Right atrium auricular region (tissue), 2 donors: Measurements from ENCODE around the gene AFF4. TPM values are rescaled to one million over a fixed set of nuclear protein-coding genes. Genes with fewer than 3 reads are reported as not detected.
"Not testable (repeated sequence)": the region's sequence is repeated elsewhere in the genome, so short reads cannot be mapped to it uniquely, and the experiment has no call there.

Experiments used
- DNase-seq: peaks from one replicate; pipeline ENCODE4 v3.0.0-alpha.2; 2019; ENCODE audit warnings: low spot score
- H3K27ac ChIP-seq, 2 donors: fragments of 200-600 bp; sonication (generic); 1 replicate in 1 of 2; 2 replicates in 1 of 2; pipeline ENCODE4 v1.5.1; 2016 to 2019
- H3K27me3 ChIP-seq, 2 donors: fragments of 200-600 bp; sonication (generic); one replicate each; pipeline versions ENCODE4 v1.5.1 to v1.6.0; 2017 to 2019
- H3K36me3 ChIP-seq: fragments of 200-600 bp; sonication (generic); one replicate; pipeline ENCODE4 v1.5.1; 2016
- H3K4me1 ChIP-seq, 2 donors: fragments of 200-600 bp; sonication (generic); one replicate each; pipeline versions ENCODE4 v1.5.1 to v1.6.0; 2017 to 2019
- H3K4me3 ChIP-seq, 2 donors: fragments of 200-600 bp; sonication (generic); 1 replicate in 1 of 2; 2 replicates in 1 of 2; pipeline ENCODE4 v1.5.1; 2017 to 2019; ENCODE audit warnings: mild to moderate bottlenecking in 1 of 2, moderate library complexity in 1 of 2
- H3K9me3 ChIP-seq, 2 donors: fragments of 200-600 bp; sonication (generic); one replicate each; pipeline ENCODE4 v1.5.1; 2019
- total RNA-seq, 2 donors: library from RNA; depleted of rRNA; stranded (reverse); fragments of >200 nt; gene quantifications; one replicate each; pipeline ENCODE4 v1.1.0, GENCODE V29; 2016
- TF ChIP-seq, protein P1 (sequence below), 2 donors: fragments of 200-600 bp; sonication (generic); IDR thresholded peaks; one replicate each; pipeline ENCODE4 v1.5.1; 2019; ENCODE audit warnings: antibody characterized with exemption in 2 of 2

Gene AFF4
- total RNA-seq, 2 donors from 2014 or later = 36.8 to 47.3 TPM

DNA sequence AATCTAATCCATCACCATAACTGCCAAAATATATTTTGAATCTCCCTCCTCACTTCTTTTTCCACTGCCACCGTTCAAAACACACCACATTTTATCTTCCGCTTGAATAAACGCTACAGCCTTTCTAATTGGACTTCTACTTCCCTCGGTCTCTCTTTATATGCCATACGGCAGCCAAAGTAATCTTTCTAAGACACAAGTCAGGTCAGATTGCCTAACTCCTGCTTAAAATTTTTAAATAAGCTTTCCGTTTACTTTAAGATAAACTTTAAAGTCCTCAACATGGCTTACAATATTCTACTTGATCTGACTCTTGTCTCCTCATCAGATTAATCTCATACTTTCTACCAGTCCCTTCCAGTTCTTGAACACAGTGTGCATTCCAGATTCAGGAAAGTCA lies 9.7 kb downstream of the AFF4 start:
- Histone ChIP-seq H3K27ac (peak overlapping the region in 1 of 2 donors; percentile 12), H3K4me3 (no peak overlapping the region)

DNA sequence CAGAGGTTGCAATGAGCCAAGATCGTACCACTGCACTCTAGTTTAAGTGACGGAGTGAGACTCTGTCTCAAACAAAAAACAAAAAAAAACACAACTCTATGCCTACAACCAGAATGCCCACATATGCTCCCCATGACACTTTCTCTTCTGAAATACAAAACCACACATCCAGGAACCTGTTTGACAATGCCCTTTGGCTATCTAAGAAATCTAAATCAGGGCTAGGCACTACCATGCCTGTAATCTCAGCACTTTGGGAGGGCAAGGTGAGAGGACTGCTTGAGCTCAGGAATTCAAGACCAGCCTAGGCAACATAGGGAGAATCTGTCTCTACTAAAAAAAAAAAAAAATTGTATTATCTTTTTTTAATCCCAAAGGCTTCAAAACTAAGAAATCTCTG lies 10.6 kb downstream of the AFF4 start:
- Histone ChIP-seq H3K4me1 (peaks cover 0 to 20% of the 10 kb centered on the region in 2 donors), H3K27ac (no peak overlapping the region), H3K27me3 (no peaks in the 10 kb centered on the region), H3K9me3 (no peaks in the 10 kb centered on the region), H3K36me3 (no peaks in the 10 kb centered on the region), H3K4me3 (no peak overlapping the region)
- DNase-seq = no peak
- TF ChIP-seq, protein P1, sequence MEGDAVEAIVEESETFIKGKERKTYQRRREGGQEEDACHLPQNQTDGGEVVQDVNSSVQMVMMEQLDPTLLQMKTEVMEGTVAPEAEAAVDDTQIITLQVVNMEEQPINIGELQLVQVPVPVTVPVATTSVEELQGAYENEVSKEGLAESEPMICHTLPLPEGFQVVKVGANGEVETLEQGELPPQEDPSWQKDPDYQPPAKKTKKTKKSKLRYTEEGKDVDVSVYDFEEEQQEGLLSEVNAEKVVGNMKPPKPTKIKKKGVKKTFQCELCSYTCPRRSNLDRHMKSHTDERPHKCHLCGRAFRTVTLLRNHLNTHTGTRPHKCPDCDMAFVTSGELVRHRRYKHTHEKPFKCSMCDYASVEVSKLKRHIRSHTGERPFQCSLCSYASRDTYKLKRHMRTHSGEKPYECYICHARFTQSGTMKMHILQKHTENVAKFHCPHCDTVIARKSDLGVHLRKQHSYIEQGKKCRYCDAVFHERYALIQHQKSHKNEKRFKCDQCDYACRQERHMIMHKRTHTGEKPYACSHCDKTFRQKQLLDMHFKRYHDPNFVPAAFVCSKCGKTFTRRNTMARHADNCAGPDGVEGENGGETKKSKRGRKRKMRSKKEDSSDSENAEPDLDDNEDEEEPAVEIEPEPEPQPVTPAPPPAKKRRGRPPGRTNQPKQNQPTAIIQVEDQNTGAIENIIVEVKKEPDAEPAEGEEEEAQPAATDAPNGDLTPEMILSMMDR (IDR thresholded peaks at IDR 0.05) = no peak

More for the DNA sequence above, 9.7 kb downstream of the AFF4 start:
- H3K9me3 ChIP-seq = no peaks in the 10 kb centered on the region
- TF ChIP-seq, protein P1 (IDR thresholded peaks at IDR 0.05) = no peak
- no peaks in the 10 kb centered on the region for H3K36me3 ChIP-seq
- no peaks in the 10 kb centered on the region for H3K27me3 ChIP-seq
- peaks cover 0 to 20% of the 10 kb centered on the region in 2 donors for H3K4me1 ChIP-seq
- no peak for DNase-seq

DNA sequence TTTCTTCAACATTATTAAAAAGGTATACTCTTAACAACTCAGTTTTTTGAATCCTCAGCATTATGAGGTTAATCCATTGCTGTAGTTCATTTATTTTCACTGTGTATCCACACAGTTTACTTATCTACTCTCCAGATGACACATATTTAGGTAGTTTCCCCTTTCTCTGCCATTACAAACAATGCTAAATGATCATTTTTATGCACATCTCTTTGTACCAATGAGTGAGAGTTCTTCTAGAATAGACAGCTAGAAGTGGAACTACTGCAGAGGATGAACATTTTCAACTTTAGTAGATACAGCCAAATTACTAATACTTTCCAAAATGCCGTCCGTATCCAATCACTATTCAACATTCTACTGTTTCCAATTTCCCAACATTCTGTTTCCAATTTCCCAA lies 11.5 kb downstream of the AFF4 start:
- H3K27me3 ChIP-seq = no peaks in the 10 kb centered on the region
- H3K4me3 ChIP-seq = no peak overlapping the region
- no peak overlapping the region for H3K27ac ChIP-seq
- no peaks in the 10 kb centered on the region for H3K9me3 ChIP-seq
- TF ChIP-seq, protein P1 (IDR thresholded peaks at IDR 0.05) = no peak
- no peak for DNase-seq
- no peaks in the 10 kb centered on the region for H3K36me3 ChIP-seq
- H3K4me1 ChIP-seq = peaks cover 0 to 24% of the 10 kb centered on the region in 2 donors

DNA sequence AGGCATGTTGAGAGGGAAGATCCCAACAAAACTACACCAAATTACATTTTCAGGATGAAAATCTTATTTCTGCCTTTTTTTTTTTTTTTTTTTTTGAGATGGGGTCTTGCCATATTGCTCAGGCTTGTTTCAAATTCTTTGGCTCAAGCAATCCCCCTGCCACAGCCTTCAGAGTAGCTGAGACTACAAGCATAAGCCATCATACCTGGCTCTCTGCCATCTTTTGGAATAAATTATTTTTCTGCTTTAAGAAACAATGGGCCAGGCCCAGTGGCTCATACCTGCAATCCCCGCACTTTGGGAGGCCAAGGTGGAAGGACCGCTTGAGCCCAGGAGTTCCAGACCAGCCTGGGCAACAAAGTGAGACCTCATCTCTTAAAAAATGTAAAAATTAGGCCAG lies 14.3 kb downstream of the AFF4 start:
- H3K27me3 ChIP-seq = no peaks in the 10 kb centered on the region
- TF ChIP-seq, protein P1 (IDR thresholded peaks at IDR 0.05) = no peak
- H3K27ac ChIP-seq = no peak overlapping the region
- H3K4me3 ChIP-seq = no peak overlapping the region
- no peak for DNase-seq
- peaks cover 0 to 24% of the 10 kb centered on the region in 2 donors for H3K4me1 ChIP-seq
- H3K36me3 ChIP-seq = no peaks in the 10 kb centered on the region
- no peaks in the 10 kb centered on the region for H3K9me3 ChIP-seq

DNA sequence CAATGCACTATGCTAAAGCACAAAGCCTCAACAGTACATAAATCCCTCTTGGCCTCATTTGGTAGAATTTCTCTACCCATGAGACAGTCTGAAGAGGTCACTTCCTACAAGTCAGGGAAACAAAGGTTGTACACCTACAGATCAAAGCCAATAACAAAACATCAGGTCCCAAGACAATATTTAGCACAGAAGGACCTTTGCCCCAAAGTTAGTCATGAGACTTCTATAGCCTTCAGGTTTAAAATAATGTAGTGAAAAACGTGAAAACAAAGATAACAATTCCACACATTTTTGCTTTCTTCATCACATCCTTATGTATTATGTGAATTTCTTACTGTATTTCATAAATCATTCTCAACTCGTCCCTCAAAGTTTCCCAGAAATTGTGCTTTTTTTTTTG lies 15.8 kb downstream of the AFF4 start:
- H3K9me3 ChIP-seq = no peaks in the 10 kb centered on the region
- TF ChIP-seq, protein P1 (IDR thresholded peaks at IDR 0.05) = no peak
- H3K27me3 ChIP-seq = no peaks in the 10 kb centered on the region
- H3K4me1 ChIP-seq = peaks cover 0 to 15% of the 10 kb centered on the region in 2 donors
- no peak for DNase-seq
- H3K4me3 ChIP-seq = no peak overlapping the region
- no peak overlapping the region for H3K27ac ChIP-seq
- H3K36me3 ChIP-seq = no peaks in the 10 kb centered on the region

DNA sequence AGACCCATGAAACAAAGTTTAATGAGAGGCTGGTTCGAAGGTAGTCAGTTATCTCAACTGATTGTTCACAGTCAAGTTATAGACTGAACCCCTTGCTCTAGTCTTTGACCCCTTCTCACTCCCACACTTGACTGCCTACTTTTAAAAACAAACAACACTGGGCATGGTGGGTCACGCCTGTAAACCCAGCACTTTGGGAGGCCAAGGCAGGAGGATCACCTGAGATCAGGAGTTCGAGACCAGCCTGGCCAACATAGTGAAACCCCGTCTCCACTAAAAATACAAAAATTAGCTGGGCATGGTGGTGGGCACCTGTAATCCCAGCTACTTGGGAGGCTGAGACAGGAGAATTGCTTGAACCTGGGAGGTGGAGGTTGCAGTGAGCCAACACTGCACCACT lies 18.1 kb downstream of the AFF4 start:
- H3K9me3 ChIP-seq, H3K27me3 ChIP-seq, H3K36me3 ChIP-seq, H3K27ac ChIP-seq, H3K4me3 ChIP-seq, DNase-seq: not testable (repeated sequence)
- H3K4me1 ChIP-seq = peaks cover 0 to 13% of the 10 kb centered on the region in 2 donors
